ENCODE data around the gene ASAP2.

- TF ChIP-seq POLR2A (IDR thresholded peaks at IDR 0.05) (no peak), CTCF (IDR thresholded peaks at IDR 0.05) (no peak), POLR2AphosphoS5 (IDR thresholded peaks at IDR 0.05) (no peak)
Observed at GRCh38 chr2:9428965-9429577, 222.5 kb downstream of the ASAP2 start.
